Ovary (tissue), 3 donors: ENCODE data around the gene MIPEP.

Experiments used
- EP300 ChIP-seq: sonication (generic); formaldehyde crosslinking; IDR thresholded peaks from one replicate; pipeline ENCODE4 v1.6.1; 2017; ENCODE audit warnings: antibody characterized with exemption
- POLR2A ChIP-seq: fragments of 450-650 bp; IDR thresholded peaks from one replicate; pipeline ENCODE4 v1.6.1; 2017; ENCODE audit warnings: antibody characterized with exemption, mild to moderate bottlenecking, moderate library complexity
- TF ChIP-seq, protein P1 (sequence below), 3 donors: fragments of 450-650 bp in 2 of 3; fragments of 200-600 bp in 1 of 3; IDR thresholded peaks; one replicate each; pipeline versions ENCODE4 v1.5.1 to v1.8.0; 2016 to 2022; ENCODE audit warnings: antibody characterized with exemption in 3 of 3, mild to moderate bottlenecking in 1 of 3
- donor health status: DM: no; HTN: no; CAD: no.

DNA sequence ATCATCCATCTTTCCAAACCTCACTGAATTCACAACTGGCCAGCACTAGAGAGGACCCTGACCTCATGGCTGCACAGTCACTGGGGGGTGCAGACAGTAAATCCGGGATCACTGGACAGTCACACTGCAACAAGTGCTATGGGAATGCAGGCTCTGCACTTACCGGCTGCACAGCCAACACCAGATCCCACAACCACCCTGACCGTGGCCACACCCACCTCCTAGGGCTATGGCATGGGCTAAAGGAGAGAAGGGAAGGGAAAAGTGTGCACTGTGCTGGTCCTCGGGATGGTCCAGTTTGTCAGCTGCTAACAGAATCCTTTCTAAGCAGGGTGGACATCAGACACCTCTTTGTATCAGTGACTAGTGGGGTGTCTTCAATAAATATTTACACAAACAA, 118.2 kb downstream of the MIPEP start:
- TF ChIP-seq, protein P1, sequence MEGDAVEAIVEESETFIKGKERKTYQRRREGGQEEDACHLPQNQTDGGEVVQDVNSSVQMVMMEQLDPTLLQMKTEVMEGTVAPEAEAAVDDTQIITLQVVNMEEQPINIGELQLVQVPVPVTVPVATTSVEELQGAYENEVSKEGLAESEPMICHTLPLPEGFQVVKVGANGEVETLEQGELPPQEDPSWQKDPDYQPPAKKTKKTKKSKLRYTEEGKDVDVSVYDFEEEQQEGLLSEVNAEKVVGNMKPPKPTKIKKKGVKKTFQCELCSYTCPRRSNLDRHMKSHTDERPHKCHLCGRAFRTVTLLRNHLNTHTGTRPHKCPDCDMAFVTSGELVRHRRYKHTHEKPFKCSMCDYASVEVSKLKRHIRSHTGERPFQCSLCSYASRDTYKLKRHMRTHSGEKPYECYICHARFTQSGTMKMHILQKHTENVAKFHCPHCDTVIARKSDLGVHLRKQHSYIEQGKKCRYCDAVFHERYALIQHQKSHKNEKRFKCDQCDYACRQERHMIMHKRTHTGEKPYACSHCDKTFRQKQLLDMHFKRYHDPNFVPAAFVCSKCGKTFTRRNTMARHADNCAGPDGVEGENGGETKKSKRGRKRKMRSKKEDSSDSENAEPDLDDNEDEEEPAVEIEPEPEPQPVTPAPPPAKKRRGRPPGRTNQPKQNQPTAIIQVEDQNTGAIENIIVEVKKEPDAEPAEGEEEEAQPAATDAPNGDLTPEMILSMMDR (IDR thresholded peaks at IDR 0.05), result no peak
- TF ChIP-seq POLR2A (no peak), EP300 (no peak)
